Astrocyte (in vitro differentiated cells and primary cell): ENCODE measurements around the gene PRKG2. TPM values are rescaled to one million over a fixed set of nuclear protein-coding genes. Genes with fewer than 3 reads are reported as not detected.

ENCODE experiments used
- DNase-seq: peaks from one replicate; pipeline ENCODE4 v3.0.0-alpha.2; 2010; ENCODE audit warnings: low read depth
- FAIRE-seq: peaks from 2 replicates; lab custom pipeline; 2011; peaks lifted over from hg19 to GRCh38; lab: Jason Lieb, UNC
- H2AFZ ChIP-seq: 2 replicates; pipeline ENCODE4 v1.6.0; 2012; ENCODE audit warnings: low read depth, low read length, inconsistent platforms
- H3K27ac ChIP-seq: 2 replicates; pipeline ENCODE4 v1.5.1; 2011; ENCODE audit warnings: low read depth, low read length, inconsistent platforms
- H3K27me3 ChIP-seq: 2 replicates; pipeline ENCODE4 v1.6.0; 2011; ENCODE audit warnings: low read length, inconsistent platforms; ENCODE audit not compliant: insufficient read depth
- H3K36me3 ChIP-seq: 2 replicates; pipeline ENCODE4 v1.5.1; 2011; ENCODE audit warnings: low read length, inconsistent platforms; ENCODE audit not compliant: insufficient read depth
- H3K4me1 ChIP-seq: 2 replicates; pipeline ENCODE4 v1.5.1; 2011; ENCODE audit warnings: low read length, inconsistent platforms; ENCODE audit not compliant: insufficient read depth
- H3K4me2 ChIP-seq: 2 replicates; pipeline ENCODE4 v1.6.0; 2012; ENCODE audit warnings: low read length, inconsistent platforms
- H3K4me3 ChIP-seq: 2 replicates; pipeline ENCODE4 v1.5.1; 2011; ENCODE audit warnings: low read depth, mild to moderate bottlenecking, low read length, inconsistent platforms; ENCODE audit not compliant: insufficient read depth
- H3K79me2 ChIP-seq: 2 replicates; pipeline ENCODE4 v1.6.0; 2012; ENCODE audit warnings: mild to moderate bottlenecking, low read length, inconsistent platforms; ENCODE audit not compliant: insufficient read depth
- H3K9ac ChIP-seq: 2 replicates; pipeline ENCODE4 v1.6.0; 2012; ENCODE audit warnings: mild to moderate bottlenecking, low read length, inconsistent platforms
- H3K9me3 ChIP-seq: 2 replicates; pipeline ENCODE4 v1.5.1; 2012; ENCODE audit warnings: low read depth, mild to moderate bottlenecking, low read length, inconsistent platforms; ENCODE audit not compliant: insufficient read depth
- H4K20me1 ChIP-seq: 2 replicates; pipeline ENCODE4 v1.6.0; 2012; ENCODE audit warnings: low read length, inconsistent platforms; ENCODE audit not compliant: insufficient read depth
- H3K27ac Mint-ChIP-seq: one replicate; pipeline ENCODE4 v1.8.0; 2021; ENCODE audit warnings: mild to moderate bottlenecking, mixed read lengths; ENCODE audit not compliant: unreplicated experiment
- H3K27me3 Mint-ChIP-seq: one replicate; pipeline ENCODE4 v1.8.0; 2021; ENCODE audit warnings: low read depth, mixed read lengths; ENCODE audit not compliant: unreplicated experiment
- H3K36me3 Mint-ChIP-seq: one replicate; pipeline ENCODE4 v1.8.0; 2021; ENCODE audit warnings: low read depth, mixed read lengths; ENCODE audit not compliant: unreplicated experiment
- H3K4me1 Mint-ChIP-seq: one replicate; pipeline ENCODE4 v1.8.0; 2021; ENCODE audit warnings: low read depth, mixed read lengths; ENCODE audit not compliant: unreplicated experiment
- H3K4me3 Mint-ChIP-seq: one replicate; pipeline ENCODE4 v1.8.0; 2021; ENCODE audit warnings: mild to moderate bottlenecking, moderate library complexity, mixed read lengths; ENCODE audit not compliant: unreplicated experiment
- H3K9me3 Mint-ChIP-seq: one replicate; pipeline ENCODE4 v1.8.0; 2021; ENCODE audit warnings: mild to moderate bottlenecking, mixed read lengths; ENCODE audit not compliant: unreplicated experiment
- CTCF ChIP-seq: IDR thresholded peaks from 2 replicates; pipeline ENCODE4 v1.5.1; 2011; ENCODE audit warnings: low read depth, mild to moderate bottlenecking, inconsistent platforms, low read length, moderate library complexity; ENCODE audit not compliant: insufficient read depth
- EZH2 ChIP-seq: IDR thresholded peaks from 2 replicates; pipeline ENCODE4 v1.6.1; 2012; ENCODE audit warnings: mild to moderate bottlenecking, low read length, inconsistent platforms; ENCODE audit not compliant: insufficient read depth
- total RNA-seq: library from RNA; stranded (reverse); gene quantifications from 2 replicates; pipeline ENCODE4 v1.2.1, GENCODE V29; 2021

PRKG2 gene
- total RNA-seq, 1 donor from 2014 or later, result 0.23 TPM

GRCh38 chr4:81102107-81102506 is 112.9 kb downstream of the PRKG2 start:
- H3K4me1 ChIP-seq, result no peaks in the 10 kb centered on the region
- no peak overlapping the region for H2AFZ ChIP-seq
- Mint-ChIP-seq H3K9me3 (no peaks in the 10 kb centered on the region), H3K4me3 (no peak overlapping the region), H3K36me3 (no peaks in the 10 kb centered on the region), H3K27me3 (peaks cover 2% of the 10 kb centered on the region), H3K4me1 (peaks cover 2% of the 10 kb centered on the region), H3K27ac (no peak overlapping the region)
- no peaks in the 10 kb centered on the region for H4K20me1 ChIP-seq
- DNase-seq (no peak), FAIRE-seq (no peak)
- H3K9me3 ChIP-seq, result no peaks in the 10 kb centered on the region
- H3K36me3 ChIP-seq, result no peaks in the 10 kb centered on the region
- H3K27me3 ChIP-seq, result no peaks in the 10 kb centered on the region
- H3K4me2 ChIP-seq, result no peak overlapping the region
- no peaks in the 10 kb centered on the region for H3K79me2 ChIP-seq
- no peak for TF ChIP-seq CTCF
- TF ChIP-seq EZH2, result no peak
- no peak overlapping the region for H3K27ac ChIP-seq
- no peak overlapping the region for H3K9ac ChIP-seq
- no peak overlapping the region for H3K4me3 ChIP-seq

GRCh38 chr4:81096566-81096965 is 118.5 kb downstream of the PRKG2 start:
- H3K36me3 ChIP-seq, result no peaks in the 10 kb centered on the region
- no peak overlapping the region for H3K27ac Mint-ChIP-seq
- DNase-seq (no peak), FAIRE-seq (no peak)
- H3K4me1 Mint-ChIP-seq, result no peaks in the 10 kb centered on the region
- H3K27me3 Mint-ChIP-seq, result peaks cover 2% of the 10 kb centered on the region
- H3K36me3 Mint-ChIP-seq, result no peaks in the 10 kb centered on the region
- H3K9me3 Mint-ChIP-seq, result no peaks in the 10 kb centered on the region
- no peaks in the 10 kb centered on the region for H4K20me1 ChIP-seq
- no peak overlapping the region for H3K4me2 ChIP-seq
- no peaks in the 10 kb centered on the region for H3K9me3 ChIP-seq
- no peak overlapping the region for H3K4me3 Mint-ChIP-seq
- no peaks in the 10 kb centered on the region for H3K79me2 ChIP-seq
- H3K4me1 ChIP-seq, result no peaks in the 10 kb centered on the region
- no peaks in the 10 kb centered on the region for H3K27me3 ChIP-seq
- TF ChIP-seq EZH2 (no peak), CTCF (no peak)
- H2AFZ ChIP-seq, result no peak overlapping the region
- no peak overlapping the region for H3K4me3 ChIP-seq
- no peak overlapping the region for H3K27ac ChIP-seq
- no peak overlapping the region for H3K9ac ChIP-seq

GRCh38 chr4:81095389-81095788 is 119.6 kb downstream of the PRKG2 start:
- TF ChIP-seq CTCF, result no peak
- TF ChIP-seq EZH2, result no peak
- Mint-ChIP-seq H3K4me1 (no peaks in the 10 kb centered on the region), H3K4me3 (no peak overlapping the region), H3K27ac (no peak overlapping the region), H3K27me3 (peaks cover 2% of the 10 kb centered on the region), H3K9me3 (no peaks in the 10 kb centered on the region), H3K36me3 (no peaks in the 10 kb centered on the region)
- H3K9ac ChIP-seq, result no peak overlapping the region
- FAIRE-seq (no peak), DNase-seq (no peak)
- no peaks in the 10 kb centered on the region for H3K9me3 ChIP-seq
- H3K79me2 ChIP-seq, result no peaks in the 10 kb centered on the region
- no peaks in the 10 kb centered on the region for H4K20me1 ChIP-seq
- H2AFZ ChIP-seq, result no peak overlapping the region
- H3K4me3 ChIP-seq, result no peak overlapping the region
- no peak overlapping the region for H3K4me2 ChIP-seq
- H3K27me3 ChIP-seq, result no peaks in the 10 kb centered on the region
- no peaks in the 10 kb centered on the region for H3K4me1 ChIP-seq
- H3K27ac ChIP-seq, result no peak overlapping the region
- H3K36me3 ChIP-seq, result no peaks in the 10 kb centered on the region
